ENCODE measurements around the gene ST7. TPM values are rescaled to one million over a fixed set of nuclear protein-coding genes. Genes with fewer than 3 reads are reported as not detected.
A peak's percentile ranks its signal among the peaks of the same experiment; 100 is the strongest.

ST7 gene
- total and polyA plus RNA-seq, 2 of the 13 experiments (the other 11 are each of a cell fraction or from before 2014, with no cell fraction given), result 17.3 to 23.5 TPM

- TF ChIP-seq TBL1XR1 (IDR thresholded peaks at IDR 0.05; ENCODE audit: borderline replicate concordance, low read length, partially characterized antibody) (no peak), KLF11 (CRISPR knock-in tag; IDR thresholded peaks at IDR 0.05) (no peak), GATAD2A (CRISPR knock-in tag; IDR thresholded peaks at IDR 0.05) (0 out of 2 replicates have a peak, but pooled peaks have one; percentile 37), USF2 (IDR thresholded peaks at IDR 0.05; ENCODE audit: low read depth, low read length) (peak; percentile 30; the same call in 1 of the 2 replicates), USF2 (CRISPR knock-in tag; IDR thresholded peaks at IDR 0.05; ENCODE audit: borderline replicate concordance) (no peak; the same call in 1 of the 2 replicates), ZXDC (CRISPR knock-in tag; IDR thresholded peaks at IDR 0.05) (0 out of 2 replicates have a peak, but pooled peaks have one; percentile 45), CSRNP2 (CRISPR knock-in tag; conservative IDR thresholded peaks at IDR 0.05; ENCODE audit: low read depth) (no peak), KMT2B (CRISPR knock-in tag; IDR thresholded peaks at IDR 0.05) (peak; percentile 21; the same call in 1 of the 2 replicates), XRCC5 (optimal IDR thresholded peaks at IDR 0.05; ENCODE audit: low read length) (peak; percentile 29), THAP7 (CRISPR knock-in tag; IDR thresholded peaks at IDR 0.05) (no peak), ZNF331 (CRISPR knock-in tag; IDR thresholded peaks at IDR 0.05) (no peak), YEATS4 (CRISPR knock-in tag; IDR thresholded peaks at IDR 0.05; ENCODE audit: borderline replicate concordance) (peak; percentile 22; the same call in 1 of the 2 replicates), SATB2 (CRISPR knock-in tag; IDR thresholded peaks at IDR 0.05) (no peak), ZNF652 (CRISPR knock-in tag; IDR thresholded peaks at IDR 0.05; ENCODE audit: borderline replicate concordance, low read depth) (peak; percentile 44; the same call in 1 of the 2 replicates), TCF7 (IDR thresholded peaks at IDR 0.05; ENCODE audit: low read depth) (peak; percentile 56), ZNF841 (CRISPR knock-in tag; IDR thresholded peaks at IDR 0.05; ENCODE audit: borderline replicate concordance) (no peak), CC2D1A (CRISPR knock-in tag; IDR thresholded peaks at IDR 0.05) (no peak), SETDB1 (CRISPR knock-in tag; IDR thresholded peaks at IDR 0.05; ENCODE audit: borderline replicate concordance) (peak; percentile 69; the same call in 1 of the 2 replicates), TSC22D2 (CRISPR knock-in tag; IDR thresholded peaks at IDR 0.05; ENCODE audit: borderline replicate concordance) (no peak), ZBTB3 (CRISPR knock-in tag; IDR thresholded peaks at IDR 0.05; ENCODE audit: borderline replicate concordance, low read depth) (no peak), LCORL (IDR thresholded peaks at IDR 0.05) (no peak), LCORL (CRISPR knock-in tag; IDR thresholded peaks at IDR 0.05) (peak; percentile 36; the same call in 1 of the 2 replicates), MAFG (CRISPR knock-in tag; IDR thresholded peaks at IDR 0.05) (0 out of 2 replicates have a peak, but pooled peaks have one; percentile 42), MAFK (conservative IDR thresholded peaks at IDR 0.05 in 1 of 2, IDR thresholded peaks at IDR 0.05 in 1 of 2; ENCODE audit: low read length in 2 of 2) (peak; percentile 26 to 33; a peak in 2 of 4 replicates)
Observed at GRCh38 chr7:116952635-116953371, 498 bp upstream of the ST7 start (continued).
